ENCODE measurements around the gene NPAS2. TPM values are rescaled to one million over a fixed set of nuclear protein-coding genes. Genes with fewer than 3 reads are reported as not detected.

Gene NPAS2
- polyA plus RNA-seq, 3 donors, result 12.8 to 15.3 (median 15.0) TPM

GRCh38 chr2:100941646-100942240 lies 121.8 kb downstream of the NPAS2 start:
- no peak overlapping the region for H3K27ac ChIP-seq (ENCODE audit: low read depth, low read length)
- WGBS, 3 donors, result 72 to 94% (median 84%) methylated on average over 10 of the region's 10 CpGs

- no peak overlapping the region for H3K27ac ChIP-seq (ENCODE audit: low read depth, low read length)
- 89 to 95% (median 93%) methylated on average over 19 of the region's 19 CpGs for WGBS, 3 donors
Observed at GRCh38 chr2:100944617-100945432, 124.9 kb downstream of the NPAS2 start.

- 80 to 81% (median 80%) methylated on average over 5 of the region's 5 CpGs for WGBS, 3 donors
- no peak overlapping the region for H3K27ac ChIP-seq (ENCODE audit: low read depth, low read length)
Observed at GRCh38 chr2:100945433-100945740, 125.4 kb downstream of the NPAS2 start.

- no peak overlapping the region for H3K27ac ChIP-seq (ENCODE audit: low read depth, low read length)
- 40 to 83% (median 80%) methylated on average over 8 of the region's 8 CpGs for WGBS, 3 donors
Observed at GRCh38 chr2:100945930-100946607, 126.1 kb downstream of the NPAS2 start.

- no peak overlapping the region for H3K27ac ChIP-seq (ENCODE audit: low read depth, low read length)
- WGBS, 3 donors, result 84 to 88% (median 85%) methylated on average over 16 of the region's 16 CpGs
Observed at GRCh38 chr2:100948942-100949811, 129.2 kb downstream of the NPAS2 start.

- H3K27ac ChIP-seq (ENCODE audit: low read depth, low read length), result no peak overlapping the region
- WGBS, 3 donors, result 88 to 95% (median 92%) methylated on average over 2 of the region's 2 CpGs
Observed at GRCh38 chr2:100952512-100952911, 132.6 kb downstream of the NPAS2 start.

- WGBS, 3 donors, result 86 to 92% (median 90%) methylated on average over 11 of the region's 11 CpGs
- no peak overlapping the region for H3K27ac ChIP-seq (ENCODE audit: low read depth, low read length)
Observed at GRCh38 chr2:100953406-100954043, 133.6 kb downstream of the NPAS2 start.

GRCh38 chr2:100954044-100954420 lies 134.1 kb downstream of the NPAS2 start:
- WGBS, 3 donors, result 64 to 93% (median 79%) methylated on average over 6 of the region's 6 CpGs
- no peak overlapping the region for H3K27ac ChIP-seq (ENCODE audit: low read depth, low read length)

- H3K27ac ChIP-seq (ENCODE audit: low read depth, low read length), result no peak overlapping the region
- WGBS, 3 donors, result 92 to 98% (median 97%) methylated on average over 4 of the region's 4 CpGs
Observed at GRCh38 chr2:100955226-100955625, 135.3 kb downstream of the NPAS2 start.

- WGBS, 3 donors, result 95 to 99% (median 97%) methylated on average over 5 of the region's 5 CpGs
- no peak overlapping the region for H3K27ac ChIP-seq (ENCODE audit: low read depth, low read length)
Observed at GRCh38 chr2:100956081-100956480, 136.1 kb downstream of the NPAS2 start.

GRCh38 chr2:100957996-100958653 lies 138.2 kb downstream of the NPAS2 start:
- WGBS, 3 donors, result 54 to 68% (median 60%) methylated on average over 16 of the region's 16 CpGs
- H3K27ac ChIP-seq (ENCODE audit: low read depth, low read length), result no peak overlapping the region

GRCh38 chr2:100959225-100959880 lies 139.4 kb downstream of the NPAS2 start:
- H3K27ac ChIP-seq (ENCODE audit: low read depth, low read length), result no peak overlapping the region
- WGBS, 3 donors, result 44 to 47% (median 44%) methylated on average over 6 of the region's 6 CpGs

- 84 to 94% (median 91%) methylated on average over 4 of the region's 4 CpGs for WGBS, 3 donors
- no peak overlapping the region for H3K27ac ChIP-seq (ENCODE audit: low read depth, low read length)
Observed at GRCh38 chr2:100960688-100961087, 140.7 kb downstream of the NPAS2 start.

- no peak overlapping the region for H3K27ac ChIP-seq (ENCODE audit: low read depth, low read length)
- WGBS, 3 donors, result 78 to 89% (median 81%) methylated on average over 12 of the region's 12 CpGs
Observed at GRCh38 chr2:100962366-100963025, 142.6 kb downstream of the NPAS2 start.

- WGBS, 3 donors, result 91 to 95% (median 95%) methylated on average over 4 of the region's 4 CpGs
Observed at GRCh38 chr2:100963026-100963375, 143.1 kb downstream of the NPAS2 start.

GRCh38 chr2:100964222-100964621 lies 144.3 kb downstream of the NPAS2 start:
- no peak overlapping the region for H3K27ac ChIP-seq (ENCODE audit: low read depth, low read length)
- 75 to 93% (median 80%) methylated on average over 12 of the region's 12 CpGs for WGBS, 3 donors

More at GRCh38 chr2:100963026-100963375, 143.1 kb downstream of the NPAS2 start:
- no peak overlapping the region for H3K27ac ChIP-seq (ENCODE audit: low read depth, low read length)

GRCh38 chr2:100964681-100965169 lies 144.8 kb downstream of the NPAS2 start:
- no peak overlapping the region for H3K27ac ChIP-seq (ENCODE audit: low read depth, low read length)
- 73 to 85% (median 76%) methylated on average over 11 of the region's 11 CpGs for WGBS, 3 donors

Measured in adipose tissue (tissue), 3 donors.